ENCODE measurements around the gene PTK7. TPM values are rescaled to one million over a fixed set of nuclear protein-coding genes. Genes with fewer than 3 reads are reported as not detected.
A peak's percentile ranks its signal among the peaks of the same experiment; 100 is the strongest.

PTK7 gene
- total and polyA plus RNA-seq, 2 donors from 2014 or later: 26.0 to 55.2 TPM

GRCh38 chr6:43091020-43091419 is 14.9 kb downstream of the PTK7 start:
- DNase-seq (no peak), FAIRE-seq (no peak)
- Histone ChIP-seq H3K4me1 (ENCODE audit: control insufficient read depth in 2 of 3, insufficient read depth in 2 of 3, low read depth in 1 of 3, low read length in 3 of 3) (peaks cover 9 to 15% (median 11%) of the 10 kb centered on the region in 3 donors), H3K27ac (ENCODE audit: low read depth in 2 of 2, low read length in 2 of 2) (no peak overlapping the region), H3K9ac (ENCODE audit: low read length in 3 of 3) (no peak overlapping the region), H3K4me3 (ENCODE audit: low read length in 3 of 3) (peak overlapping the region in 1 of 3 donors; percentile 6), H3K9me3 (ENCODE audit: control insufficient read depth in 2 of 3, insufficient read depth in 1 of 3, low read length in 3 of 3) (no peaks in the 10 kb centered on the region), H3K27me3 (ENCODE audit: control insufficient read depth, insufficient read depth, low read length) (no peaks in the 10 kb centered on the region), H3K36me3 (ENCODE audit: control insufficient read depth in 2 of 3, insufficient read depth in 3 of 3, low read length in 3 of 3) (no peaks in the 10 kb centered on the region)
- intact Hi-C loops (cut with DNase I): no loop called here
- TF ChIP-seq, protein P1, sequence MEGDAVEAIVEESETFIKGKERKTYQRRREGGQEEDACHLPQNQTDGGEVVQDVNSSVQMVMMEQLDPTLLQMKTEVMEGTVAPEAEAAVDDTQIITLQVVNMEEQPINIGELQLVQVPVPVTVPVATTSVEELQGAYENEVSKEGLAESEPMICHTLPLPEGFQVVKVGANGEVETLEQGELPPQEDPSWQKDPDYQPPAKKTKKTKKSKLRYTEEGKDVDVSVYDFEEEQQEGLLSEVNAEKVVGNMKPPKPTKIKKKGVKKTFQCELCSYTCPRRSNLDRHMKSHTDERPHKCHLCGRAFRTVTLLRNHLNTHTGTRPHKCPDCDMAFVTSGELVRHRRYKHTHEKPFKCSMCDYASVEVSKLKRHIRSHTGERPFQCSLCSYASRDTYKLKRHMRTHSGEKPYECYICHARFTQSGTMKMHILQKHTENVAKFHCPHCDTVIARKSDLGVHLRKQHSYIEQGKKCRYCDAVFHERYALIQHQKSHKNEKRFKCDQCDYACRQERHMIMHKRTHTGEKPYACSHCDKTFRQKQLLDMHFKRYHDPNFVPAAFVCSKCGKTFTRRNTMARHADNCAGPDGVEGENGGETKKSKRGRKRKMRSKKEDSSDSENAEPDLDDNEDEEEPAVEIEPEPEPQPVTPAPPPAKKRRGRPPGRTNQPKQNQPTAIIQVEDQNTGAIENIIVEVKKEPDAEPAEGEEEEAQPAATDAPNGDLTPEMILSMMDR (IDR thresholded peaks at IDR 0.05; ENCODE audit: borderline replicate concordance, extremely low read depth, insufficient read depth): no peak

DNA sequence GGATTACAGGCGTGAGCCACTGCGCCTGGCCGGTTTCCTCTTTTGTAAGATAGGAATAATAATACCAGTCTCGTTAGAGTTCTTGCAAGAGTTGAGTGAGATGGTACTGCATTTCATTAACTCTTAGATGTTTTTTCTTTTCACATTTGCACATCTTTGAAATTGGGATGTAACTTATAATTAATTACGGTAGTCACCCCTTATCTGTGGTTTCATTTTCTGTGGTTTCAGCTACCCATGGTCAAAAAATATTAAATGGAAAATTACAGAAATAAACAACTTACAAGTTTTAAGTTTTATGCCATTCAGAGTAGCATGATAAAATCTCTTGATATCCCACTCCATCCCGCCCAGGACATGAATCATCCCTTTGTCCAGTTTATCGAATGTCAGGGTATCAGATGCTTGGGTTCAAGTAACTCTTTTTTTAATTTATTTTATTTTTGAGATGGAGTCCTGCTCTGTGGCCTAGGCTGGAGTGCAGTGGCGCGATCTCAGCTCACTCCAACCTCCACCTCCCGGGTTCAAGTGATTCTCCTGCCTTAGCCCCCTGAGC is 15.4 kb downstream of the PTK7 start:
- H3K9ac ChIP-seq (ENCODE audit: low read length in 3 of 3): no peak overlapping the region
- H3K4me3 ChIP-seq (ENCODE audit: low read length in 3 of 3): no peak overlapping the region
- FAIRE-seq (no peak), DNase-seq (peak in 1 of 5 donors; percentile 37)
- TF ChIP-seq, protein P1 (IDR thresholded peaks at IDR 0.05; ENCODE audit: borderline replicate concordance, extremely low read depth, insufficient read depth): no peak
- H3K27me3 ChIP-seq (ENCODE audit: control insufficient read depth, insufficient read depth, low read length): no peaks in the 10 kb centered on the region
- intact Hi-C loops (cut with DNase I): no loop called here
- no peaks in the 10 kb centered on the region for H3K9me3 ChIP-seq (ENCODE audit: control insufficient read depth in 2 of 3, insufficient read depth in 1 of 3, low read length in 3 of 3)
- peaks cover 11 to 15% (median 11%) of the 10 kb centered on the region in 3 donors for H3K4me1 ChIP-seq (ENCODE audit: control insufficient read depth in 2 of 3, insufficient read depth in 2 of 3, low read depth in 1 of 3, low read length in 3 of 3)
- no peaks in the 10 kb centered on the region for H3K36me3 ChIP-seq (ENCODE audit: control insufficient read depth in 2 of 3, insufficient read depth in 3 of 3, low read length in 3 of 3)
- no peak overlapping the region for H3K27ac ChIP-seq (ENCODE audit: low read depth in 2 of 2, low read length in 2 of 2)

DNA sequence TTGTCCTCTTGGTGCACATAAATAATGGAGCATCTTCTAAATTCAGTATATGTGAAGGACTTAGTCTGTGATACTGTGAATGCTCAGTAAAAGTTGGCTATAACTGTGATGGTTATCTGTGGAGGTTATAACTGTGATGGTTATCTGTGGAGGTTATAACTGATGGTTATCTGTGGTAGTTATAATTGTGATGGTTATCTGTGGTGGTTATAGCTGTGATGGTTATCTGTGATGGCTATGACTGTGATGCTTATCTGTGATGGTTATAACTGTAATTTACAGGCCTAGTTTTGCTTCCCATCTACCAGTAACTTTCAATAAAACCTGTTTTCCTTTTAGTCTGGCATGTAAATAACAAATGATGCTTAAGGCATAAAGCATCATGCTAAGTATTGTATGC is 16.5 kb downstream of the PTK7 start:
- no peak overlapping the region for H3K9ac ChIP-seq (ENCODE audit: low read length in 3 of 3)
- H3K27ac ChIP-seq (ENCODE audit: low read depth in 2 of 2, low read length in 2 of 2): no peak overlapping the region
- H3K4me3 ChIP-seq (ENCODE audit: low read length in 3 of 3): no peak overlapping the region
- TF ChIP-seq, protein P1 (IDR thresholded peaks at IDR 0.05; ENCODE audit: borderline replicate concordance, extremely low read depth, insufficient read depth): no peak
- H3K4me1 ChIP-seq (ENCODE audit: control insufficient read depth in 2 of 3, insufficient read depth in 2 of 3, low read depth in 1 of 3, low read length in 3 of 3): peaks cover 16 to 17% (median 16%) of the 10 kb centered on the region in 3 donors
- intact Hi-C loops (cut with DNase I): no loop called here
- H3K9me3 ChIP-seq (ENCODE audit: control insufficient read depth in 2 of 3, insufficient read depth in 1 of 3, low read length in 3 of 3): no peaks in the 10 kb centered on the region
- no peak for DNase-seq
- H3K36me3 ChIP-seq (ENCODE audit: control insufficient read depth in 2 of 3, insufficient read depth in 3 of 3, low read length in 3 of 3): no peaks in the 10 kb centered on the region
- H3K27me3 ChIP-seq (ENCODE audit: control insufficient read depth, insufficient read depth, low read length): no peaks in the 10 kb centered on the region
- no peak for FAIRE-seq
